WTC11 (cell line): ENCODE measurements around the gene ZNF775. TPM values are rescaled to one million over a fixed set of nuclear protein-coding genes. Genes with fewer than 3 reads are reported as not detected.

Source experiments
- ATAC-seq: fragments of 200-7000 bp; cut with Tn5 transposase; 2 replicates; pipeline ENCODE4 v1.10.0; 2021; ENCODE audit warnings: mild to moderate bottlenecking, moderate library complexity
- CTCF ChIA-PET: fragments of 300-600 bp; sonication (Branson Sonifier 250); formaldehyde crosslinking; loops from one replicate; lab custom pipeline; 2021; ENCODE audit warnings: antibody characterized with exemption; lab: Charles Lee
- POLR2A ChIA-PET: fragments of 350-600 bp; sonication (Branson Sonifier 250); formaldehyde crosslinking; loops from one replicate; lab custom pipeline; 2021; ENCODE audit warnings: antibody characterized with exemption; lab: Charles Lee
- DNase-seq: peaks from one replicate; pipeline ENCODE4 v3.0.0; 2021; ENCODE audit warnings: low spot score
- H3K27ac Mint-ChIP-seq: 2 replicates; pipeline ENCODE4 v1.8.0; 2021; ENCODE audit warnings: mixed read lengths
- H3K27me3 Mint-ChIP-seq: 2 replicates; pipeline ENCODE4 v1.8.0; 2021; ENCODE audit warnings: low read depth, mild to moderate bottlenecking, moderate library complexity, mixed read lengths
- H3K36me3 Mint-ChIP-seq: 2 replicates; pipeline ENCODE4 v1.8.0; 2021; ENCODE audit warnings: mixed read lengths
- H3K4me1 Mint-ChIP-seq: 2 replicates; pipeline ENCODE4 v1.8.0; 2022; ENCODE audit warnings: mixed read lengths
- H3K4me3 Mint-ChIP-seq: 2 replicates; pipeline ENCODE4 v1.8.0; 2021; ENCODE audit warnings: mild to moderate bottlenecking, moderate library complexity, mixed read lengths
- H3K9me3 Mint-ChIP-seq: 2 replicates; pipeline ENCODE4 v1.8.0; 2021; ENCODE audit warnings: mixed read lengths
- CBFB ChIP-seq: sonication (generic); formaldehyde crosslinking; IDR thresholded peaks from 2 replicates; pipeline ENCODE4 v1.8.1; 2022; ENCODE audit warnings: mild to moderate bottlenecking, low read depth, missing genetic modification reagents
- CREM ChIP-seq: sonication (generic); formaldehyde crosslinking; IDR thresholded peaks from 2 replicates; pipeline ENCODE4 v1.8.1; 2022; ENCODE audit warnings: mild to moderate bottlenecking, missing genetic modification reagents, moderate library complexity
- ELF4 ChIP-seq: sonication (generic); formaldehyde crosslinking; IDR thresholded peaks from 2 replicates; pipeline ENCODE4 v1.8.1; 2022; ENCODE audit warnings: low read depth, mild to moderate bottlenecking, moderate library complexity, missing genetic modification reagents
- GTF2I ChIP-seq: fragments of 250-450 bp; sonication (Bioruptor Pico); conservative IDR thresholded peaks from 2 replicates; pipeline ENCODE4 v1.4.0; 2021; ENCODE audit warnings: mild to moderate bottlenecking
- HMGA2 ChIP-seq: fragments of 250-450 bp; sonication (Bioruptor Pico); IDR thresholded peaks from 2 replicates; pipeline ENCODE4 v1.4.0; 2021; ENCODE audit warnings: mild to moderate bottlenecking, moderate library complexity
- MXD4 ChIP-seq: fragments of 250-450 bp; sonication (Bioruptor Pico); IDR thresholded peaks from 2 replicates; pipeline ENCODE4 v1.8.0; 2021; ENCODE audit warnings: mild to moderate bottlenecking, moderate library complexity, borderline replicate concordance
- NFE2L1 ChIP-seq: sonication (generic); formaldehyde crosslinking; IDR thresholded peaks from 2 replicates; pipeline ENCODE4 v1.8.1; 2023; ENCODE audit warnings: missing genetic modification reagents
- NFYB ChIP-seq: sonication (generic); formaldehyde crosslinking; conservative IDR thresholded peaks from 2 replicates; pipeline ENCODE4 v1.8.0; 2022; ENCODE audit warnings: low read depth, missing genetic modification reagents
- NR3C1 ChIP-seq: sonication (generic); formaldehyde crosslinking; conservative IDR thresholded peaks from 2 replicates; pipeline ENCODE4 v1.8.1; 2023; ENCODE audit warnings: low read depth, mild to moderate bottlenecking, missing genetic modification reagents
- OVOL2 ChIP-seq: fragments of 250-450 bp; sonication (Bioruptor Pico); IDR thresholded peaks from 2 replicates; pipeline ENCODE4 v1.9.0; 2021; ENCODE audit warnings: mild to moderate bottlenecking, borderline replicate concordance
- TCF7 ChIP-seq: sonication (generic); formaldehyde crosslinking; IDR thresholded peaks from 2 replicates; pipeline ENCODE4 v1.8.0; 2022; ENCODE audit warnings: mild to moderate bottlenecking, low read depth, missing genetic modification reagents, moderate library complexity
- TP53 ChIP-seq: sonication (generic); formaldehyde crosslinking; IDR thresholded peaks from 2 replicates; pipeline ENCODE4 v1.8.1; 2023; ENCODE audit warnings: mild to moderate bottlenecking, missing genetic modification reagents
- ZBTB21 ChIP-seq: sonication (generic); formaldehyde crosslinking; IDR thresholded peaks from 2 replicates; pipeline ENCODE4 v1.8.1; 2023; ENCODE audit warnings: mild to moderate bottlenecking, missing genetic modification reagents, borderline replicate concordance
- ZNF263 ChIP-seq: sonication (generic); formaldehyde crosslinking; IDR thresholded peaks from 2 replicates; pipeline ENCODE4 v1.8.1; 2022; ENCODE audit warnings: low read depth, mild to moderate bottlenecking, moderate library complexity, missing genetic modification reagents
- total RNA-seq: library from RNA; stranded (reverse); gene quantifications from 3 replicates; pipeline ENCODE4 v1.2.3, GENCODE V29; 2021
- TF ChIP-seq, protein P1 (sequence below): fragments of 250-450 bp; sonication (Bioruptor Pico); IDR thresholded peaks from 2 replicates; pipeline ENCODE4 v2.1.2; 2022; ENCODE audit warnings: mild to moderate bottlenecking, moderate library complexity
- TF ChIP-seq, protein P2 (sequence below): sonication (generic); formaldehyde crosslinking; IDR thresholded peaks from 2 replicates; pipeline ENCODE4 v1.8.1; 2022; ENCODE audit warnings: missing genetic modification reagents, borderline replicate concordance
- TF ChIP-seq, protein P3 (sequence below): fragments of 250-450 bp; sonication (Bioruptor Pico); conservative IDR thresholded peaks from 2 replicates; pipeline ENCODE4 v1.9.0; 2021; ENCODE audit warnings: mild to moderate bottlenecking
- TF ChIP-seq, protein P4 (sequence below): sonication (generic); formaldehyde crosslinking; IDR thresholded peaks from 2 replicates; pipeline ENCODE4 v1.8.1; 2023; ENCODE audit warnings: mild to moderate bottlenecking, missing genetic modification reagents, moderate library complexity
- TF ChIP-seq, protein P5 (sequence below): fragments of 250-450 bp; sonication (Bioruptor Pico); IDR thresholded peaks from 2 replicates; pipeline ENCODE4 v1.9.0; 2021; ENCODE audit warnings: mild to moderate bottlenecking

Gene ZNF775
- total RNA-seq, 1 experiment from 2014 or later = 25.4 TPM

DNA sequence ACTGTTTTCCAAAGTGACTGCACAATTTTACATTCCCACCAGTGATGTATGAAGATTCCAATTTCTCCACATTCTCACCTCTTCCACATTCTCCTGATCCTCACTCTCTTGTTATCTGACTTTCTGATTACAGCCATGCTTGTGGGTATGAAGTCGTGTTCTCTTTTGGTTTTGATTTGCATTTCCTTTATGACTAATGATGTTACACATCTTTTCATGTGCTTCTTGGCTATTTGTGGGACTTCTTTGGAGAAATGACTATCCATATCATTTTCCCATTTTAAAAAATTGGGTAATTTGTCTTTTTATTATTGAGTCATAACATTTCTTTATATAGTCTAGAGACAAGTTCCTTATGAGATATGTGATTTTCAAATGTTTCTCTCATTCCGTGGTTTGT lies 60.8 kb downstream of the ZNF775 start:
- Mint-ChIP-seq H3K4me1 (no peaks in the 10 kb centered on the region), H3K27ac (no peak overlapping the region), H3K27me3 (peaks cover 17% of the 10 kb centered on the region), H3K36me3 (peaks cover 3% of the 10 kb centered on the region; the same call in 1 of the 2 replicates), H3K9me3 (peaks cover 12% of the 10 kb centered on the region), H3K4me3 (no peak overlapping the region)
- CTCF ChIA-PET = no interaction called here
- POLR2A ChIA-PET = no interaction called here
- TF ChIP-seq CBFB (CRISPR knock-in tag) (no peak), ELF4 (CRISPR knock-in tag) (no peak), NFYB (no peak), NFE2L1 (CRISPR knock-in tag) (no peak), TP53 (no peak), CREM (CRISPR knock-in tag) (no peak), ZBTB21 (CRISPR knock-in tag) (no peak), GTF2I (CRISPR knock-in tag) (no peak), HMGA2 (no peak), ZNF263 (CRISPR knock-in tag) (no peak), OVOL2 (CRISPR knock-in tag) (no peak), MXD4 (CRISPR knock-in tag) (no peak), NR3C1 (CRISPR knock-in tag) (no peak), TCF7 (no peak)
- TF ChIP-seq, protein P1, sequence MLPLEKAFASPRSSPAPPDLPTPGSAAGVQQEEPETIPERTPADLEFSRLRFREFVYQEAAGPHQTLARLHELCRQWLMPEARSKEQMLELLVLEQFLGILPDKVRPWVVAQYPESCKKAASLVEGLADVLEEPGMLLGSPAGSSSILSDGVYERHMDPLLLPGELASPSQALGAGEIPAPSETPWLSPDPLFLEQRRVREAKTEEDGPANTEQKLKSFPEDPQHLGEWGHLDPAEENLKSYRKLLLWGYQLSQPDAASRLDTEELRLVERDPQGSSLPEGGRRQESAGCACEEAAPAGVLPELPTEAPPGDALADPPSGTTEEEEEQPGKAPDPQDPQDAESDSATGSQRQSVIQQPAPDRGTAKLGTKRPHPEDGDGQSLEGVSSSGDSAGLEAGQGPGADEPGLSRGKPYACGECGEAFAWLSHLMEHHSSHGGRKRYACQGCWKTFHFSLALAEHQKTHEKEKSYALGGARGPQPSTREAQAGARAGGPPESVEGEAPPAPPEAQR (CRISPR knock-in tag) = no peak
- TF ChIP-seq, protein P2, sequence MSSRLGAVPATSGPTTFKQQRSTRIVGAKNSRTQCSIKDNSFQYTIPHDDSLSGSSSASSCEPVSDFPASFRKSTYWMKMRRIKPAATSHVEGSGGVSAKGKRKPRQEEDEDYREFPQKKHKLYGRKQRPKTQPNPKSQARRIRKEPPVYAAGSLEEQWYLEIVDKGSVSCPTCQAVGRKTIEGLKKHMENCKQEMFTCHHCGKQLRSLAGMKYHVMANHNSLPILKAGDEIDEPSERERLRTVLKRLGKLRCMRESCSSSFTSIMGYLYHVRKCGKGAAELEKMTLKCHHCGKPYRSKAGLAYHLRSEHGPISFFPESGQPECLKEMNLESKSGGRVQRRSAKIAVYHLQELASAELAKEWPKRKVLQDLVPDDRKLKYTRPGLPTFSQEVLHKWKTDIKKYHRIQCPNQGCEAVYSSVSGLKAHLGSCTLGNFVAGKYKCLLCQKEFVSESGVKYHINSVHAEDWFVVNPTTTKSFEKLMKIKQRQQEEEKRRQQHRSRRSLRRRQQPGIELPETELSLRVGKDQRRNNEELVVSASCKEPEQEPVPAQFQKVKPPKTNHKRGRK (CRISPR knock-in tag) = no peak
- TF ChIP-seq, protein P3, sequence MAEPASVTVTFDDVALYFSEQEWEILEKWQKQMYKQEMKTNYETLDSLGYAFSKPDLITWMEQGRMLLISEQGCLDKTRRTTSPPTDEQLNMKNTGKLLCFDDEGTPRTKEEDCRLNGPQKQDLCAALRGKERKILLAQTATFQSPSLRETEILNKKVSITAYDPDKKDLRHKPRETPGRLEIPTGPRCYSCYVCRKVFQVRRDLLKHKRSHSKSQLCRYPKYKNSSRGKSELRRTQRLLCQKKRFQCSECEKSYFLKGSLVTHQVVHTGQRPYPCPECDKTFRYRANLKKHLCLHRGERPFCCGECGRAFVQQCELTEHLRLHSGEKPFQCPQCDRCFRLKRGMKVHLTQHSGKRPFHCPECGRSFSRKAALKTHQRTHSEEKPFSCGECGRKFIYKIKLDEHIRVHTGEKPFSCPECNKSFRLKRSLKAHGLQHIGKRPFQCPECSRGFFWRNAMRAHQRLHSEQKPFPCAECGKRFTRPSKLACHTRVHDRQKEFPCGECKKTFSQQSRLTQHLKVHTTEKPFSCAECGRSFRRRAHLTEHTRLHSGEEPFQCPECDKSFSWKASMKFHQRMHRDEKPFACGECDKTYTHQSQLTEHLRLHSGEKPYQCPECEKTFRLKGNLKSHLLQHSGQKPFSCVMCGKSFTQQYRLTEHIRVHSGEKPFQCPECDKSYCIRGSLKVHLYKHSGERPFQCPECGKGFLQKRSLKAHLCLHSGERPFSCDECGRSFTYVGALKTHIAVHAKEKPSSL (CRISPR knock-in tag) = no peak
- TF ChIP-seq, protein P4, sequence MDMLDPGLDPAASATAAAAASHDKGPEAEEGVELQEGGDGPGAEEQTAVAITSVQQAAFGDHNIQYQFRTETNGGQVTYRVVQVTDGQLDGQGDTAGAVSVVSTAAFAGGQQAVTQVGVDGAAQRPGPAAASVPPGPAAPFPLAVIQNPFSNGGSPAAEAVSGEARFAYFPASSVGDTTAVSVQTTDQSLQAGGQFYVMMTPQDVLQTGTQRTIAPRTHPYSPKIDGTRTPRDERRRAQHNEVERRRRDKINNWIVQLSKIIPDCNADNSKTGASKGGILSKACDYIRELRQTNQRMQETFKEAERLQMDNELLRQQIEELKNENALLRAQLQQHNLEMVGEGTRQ (CRISPR knock-in tag) = no peak
- TF ChIP-seq, protein P5, sequence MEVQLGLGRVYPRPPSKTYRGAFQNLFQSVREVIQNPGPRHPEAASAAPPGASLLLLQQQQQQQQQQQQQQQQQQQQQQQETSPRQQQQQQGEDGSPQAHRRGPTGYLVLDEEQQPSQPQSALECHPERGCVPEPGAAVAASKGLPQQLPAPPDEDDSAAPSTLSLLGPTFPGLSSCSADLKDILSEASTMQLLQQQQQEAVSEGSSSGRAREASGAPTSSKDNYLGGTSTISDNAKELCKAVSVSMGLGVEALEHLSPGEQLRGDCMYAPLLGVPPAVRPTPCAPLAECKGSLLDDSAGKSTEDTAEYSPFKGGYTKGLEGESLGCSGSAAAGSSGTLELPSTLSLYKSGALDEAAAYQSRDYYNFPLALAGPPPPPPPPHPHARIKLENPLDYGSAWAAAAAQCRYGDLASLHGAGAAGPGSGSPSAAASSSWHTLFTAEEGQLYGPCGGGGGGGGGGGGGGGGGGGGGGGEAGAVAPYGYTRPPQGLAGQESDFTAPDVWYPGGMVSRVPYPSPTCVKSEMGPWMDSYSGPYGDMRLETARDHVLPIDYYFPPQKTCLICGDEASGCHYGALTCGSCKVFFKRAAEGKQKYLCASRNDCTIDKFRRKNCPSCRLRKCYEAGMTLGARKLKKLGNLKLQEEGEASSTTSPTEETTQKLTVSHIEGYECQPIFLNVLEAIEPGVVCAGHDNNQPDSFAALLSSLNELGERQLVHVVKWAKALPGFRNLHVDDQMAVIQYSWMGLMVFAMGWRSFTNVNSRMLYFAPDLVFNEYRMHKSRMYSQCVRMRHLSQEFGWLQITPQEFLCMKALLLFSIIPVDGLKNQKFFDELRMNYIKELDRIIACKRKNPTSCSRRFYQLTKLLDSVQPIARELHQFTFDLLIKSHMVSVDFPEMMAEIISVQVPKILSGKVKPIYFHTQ = no peak
- ATAC-seq (no peak), DNase-seq (no peak)
